ENCODE data around the gene PKD1L1.

The PKD1L1 gene

DNA sequence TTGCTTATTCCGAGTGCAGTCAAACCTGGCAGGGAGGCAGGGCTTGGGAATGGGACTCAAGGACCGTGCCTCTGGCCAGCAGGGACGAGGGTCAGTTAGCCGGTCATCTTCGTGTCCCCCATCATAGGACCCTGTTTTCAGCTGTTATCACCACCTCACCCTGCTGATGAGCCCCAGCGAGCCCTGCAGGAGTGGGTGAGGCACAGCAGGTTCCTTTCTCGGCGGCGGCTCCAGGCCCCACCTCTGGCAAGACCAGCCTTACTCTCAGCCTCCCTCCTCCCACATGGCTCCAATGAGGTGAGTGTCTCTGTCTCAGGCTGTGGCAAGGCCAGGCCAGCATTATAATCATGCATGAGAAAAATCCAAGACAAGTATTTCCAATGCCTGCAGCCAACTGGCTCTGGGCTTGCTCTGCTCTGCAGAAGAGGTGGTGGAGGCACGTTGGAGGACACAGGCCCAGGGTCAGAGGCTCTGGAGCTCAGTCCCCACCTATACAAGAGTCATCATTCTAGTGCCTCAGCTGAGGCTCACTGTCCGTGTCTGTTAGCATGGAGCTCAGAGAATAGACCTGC is 15.7 kb downstream of the PKD1L1 start:
- TF ChIP-seq TCF12 (IDR thresholded peaks at IDR 0.05; ENCODE audit: low read depth) (no peak), CEBPB (IDR thresholded peaks at IDR 0.05) (no peak), RAD21 (IDR thresholded peaks at IDR 0.05; ENCODE audit: low read depth) (no peak), TAF1 (IDR thresholded peaks at IDR 0.05; ENCODE audit: low read depth) (no peak), CREB1 (IDR thresholded peaks at IDR 0.05; ENCODE audit: low read depth) (no peak), YY1 (IDR thresholded peaks at IDR 0.05; ENCODE audit: low read depth) (no peak), EGR1 (IDR thresholded peaks at IDR 0.05) (no peak), EP300 (IDR thresholded peaks at IDR 0.05; ENCODE audit: borderline replicate concordance) (no peak), TEAD4 (IDR thresholded peaks at IDR 0.05) (no peak), FOXM1 (IDR thresholded peaks at IDR 0.05; ENCODE audit: borderline replicate concordance, low read depth) (no peak)
- TF ChIP-seq, protein P1, sequence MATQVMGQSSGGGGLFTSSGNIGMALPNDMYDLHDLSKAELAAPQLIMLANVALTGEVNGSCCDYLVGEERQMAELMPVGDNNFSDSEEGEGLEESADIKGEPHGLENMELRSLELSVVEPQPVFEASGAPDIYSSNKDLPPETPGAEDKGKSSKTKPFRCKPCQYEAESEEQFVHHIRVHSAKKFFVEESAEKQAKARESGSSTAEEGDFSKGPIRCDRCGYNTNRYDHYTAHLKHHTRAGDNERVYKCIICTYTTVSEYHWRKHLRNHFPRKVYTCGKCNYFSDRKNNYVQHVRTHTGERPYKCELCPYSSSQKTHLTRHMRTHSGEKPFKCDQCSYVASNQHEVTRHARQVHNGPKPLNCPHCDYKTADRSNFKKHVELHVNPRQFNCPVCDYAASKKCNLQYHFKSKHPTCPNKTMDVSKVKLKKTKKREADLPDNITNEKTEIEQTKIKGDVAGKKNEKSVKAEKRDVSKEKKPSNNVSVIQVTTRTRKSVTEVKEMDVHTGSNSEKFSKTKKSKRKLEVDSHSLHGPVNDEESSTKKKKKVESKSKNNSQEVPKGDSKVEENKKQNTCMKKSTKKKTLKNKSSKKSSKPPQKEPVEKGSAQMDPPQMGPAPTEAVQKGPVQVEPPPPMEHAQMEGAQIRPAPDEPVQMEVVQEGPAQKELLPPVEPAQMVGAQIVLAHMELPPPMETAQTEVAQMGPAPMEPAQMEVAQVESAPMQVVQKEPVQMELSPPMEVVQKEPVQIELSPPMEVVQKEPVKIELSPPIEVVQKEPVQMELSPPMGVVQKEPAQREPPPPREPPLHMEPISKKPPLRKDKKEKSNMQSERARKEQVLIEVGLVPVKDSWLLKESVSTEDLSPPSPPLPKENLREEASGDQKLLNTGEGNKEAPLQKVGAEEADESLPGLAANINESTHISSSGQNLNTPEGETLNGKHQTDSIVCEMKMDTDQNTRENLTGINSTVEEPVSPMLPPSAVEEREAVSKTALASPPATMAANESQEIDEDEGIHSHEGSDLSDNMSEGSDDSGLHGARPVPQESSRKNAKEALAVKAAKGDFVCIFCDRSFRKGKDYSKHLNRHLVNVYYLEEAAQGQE (IDR thresholded peaks at IDR 0.05; ENCODE audit: low read depth) = no peak
- TF ChIP-seq, protein P2, sequence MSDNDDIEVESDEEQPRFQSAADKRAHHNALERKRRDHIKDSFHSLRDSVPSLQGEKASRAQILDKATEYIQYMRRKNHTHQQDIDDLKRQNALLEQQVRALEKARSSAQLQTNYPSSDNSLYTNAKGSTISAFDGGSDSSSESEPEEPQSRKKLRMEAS (IDR thresholded peaks at IDR 0.05) = no peak

- no peak for TF ChIP-seq YY1 (IDR thresholded peaks at IDR 0.05; ENCODE audit: low read depth)
- no peak for TF ChIP-seq TEAD4 (IDR thresholded peaks at IDR 0.05)
- no peak for TF ChIP-seq CEBPB (IDR thresholded peaks at IDR 0.05)
- no peak for TF ChIP-seq EP300 (IDR thresholded peaks at IDR 0.05; ENCODE audit: borderline replicate concordance)
- no peak for TF ChIP-seq EGR1 (IDR thresholded peaks at IDR 0.05)
- TF ChIP-seq, protein P3, sequence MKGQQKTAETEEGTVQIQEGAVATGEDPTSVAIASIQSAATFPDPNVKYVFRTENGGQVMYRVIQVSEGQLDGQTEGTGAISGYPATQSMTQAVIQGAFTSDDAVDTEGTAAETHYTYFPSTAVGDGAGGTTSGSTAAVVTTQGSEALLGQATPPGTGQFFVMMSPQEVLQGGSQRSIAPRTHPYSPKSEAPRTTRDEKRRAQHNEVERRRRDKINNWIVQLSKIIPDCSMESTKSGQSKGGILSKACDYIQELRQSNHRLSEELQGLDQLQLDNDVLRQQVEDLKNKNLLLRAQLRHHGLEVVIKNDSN (IDR thresholded peaks at IDR 0.05) = no peak
- no peak for TF ChIP-seq ZBTB7A (IDR thresholded peaks at IDR 0.05; ENCODE audit: low read depth)
These were observed 16.2 kb downstream of the PKD1L1 start for GRCh38 chr7:47932016-47932415.

- TF ChIP-seq CREB1 (IDR thresholded peaks at IDR 0.05; ENCODE audit: low read depth) = no peak
- no peak for TF ChIP-seq YY1 (IDR thresholded peaks at IDR 0.05; ENCODE audit: low read depth)
- TF ChIP-seq, protein P3 (IDR thresholded peaks at IDR 0.05) = no peak
- no peak for TF ChIP-seq EP300 (IDR thresholded peaks at IDR 0.05; ENCODE audit: borderline replicate concordance)
- TF ChIP-seq ZBTB7A (IDR thresholded peaks at IDR 0.05; ENCODE audit: low read depth) = no peak
- TF ChIP-seq EGR1 (IDR thresholded peaks at IDR 0.05) = no peak
- no peak for TF ChIP-seq RAD21 (IDR thresholded peaks at IDR 0.05; ENCODE audit: low read depth)
- no peak for TF ChIP-seq NFIC (IDR thresholded peaks at IDR 0.05)
- TF ChIP-seq, protein P1 (IDR thresholded peaks at IDR 0.05; ENCODE audit: low read depth) = no peak
- TF ChIP-seq TEAD4 (IDR thresholded peaks at IDR 0.05) = no peak
- TF ChIP-seq CEBPB (IDR thresholded peaks at IDR 0.05) = no peak
- TF ChIP-seq, protein P2 (IDR thresholded peaks at IDR 0.05) = no peak
- no peak for TF ChIP-seq TAF1 (IDR thresholded peaks at IDR 0.05; ENCODE audit: low read depth)
These were observed 17.0 kb downstream of the PKD1L1 start for GRCh38 chr7:47931005-47932004.

DNA sequence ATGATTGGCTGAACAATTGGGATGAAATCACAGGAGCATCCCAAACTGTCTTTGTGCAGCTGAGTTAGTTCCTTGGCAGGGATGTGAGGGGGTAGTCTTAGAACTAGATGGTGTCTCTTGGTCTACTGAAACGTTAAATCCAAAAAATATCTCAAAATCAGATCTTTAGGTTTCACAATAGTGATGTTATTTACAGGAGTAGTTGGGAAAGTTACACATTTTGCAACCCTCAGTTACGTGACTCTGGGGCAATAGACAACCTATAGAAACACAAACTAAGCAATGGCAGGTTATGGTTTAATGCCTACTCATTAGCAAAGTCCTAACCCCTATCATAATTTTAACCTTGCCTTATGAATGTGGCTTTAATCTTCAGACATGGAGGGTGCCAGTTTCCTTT is 24.0 kb downstream of the PKD1L1 start:
- TF ChIP-seq, protein P3 (IDR thresholded peaks at IDR 0.05) = no peak
- TF ChIP-seq, protein P2 (IDR thresholded peaks at IDR 0.05) = no peak
- TF ChIP-seq TEAD4 (IDR thresholded peaks at IDR 0.05) (no peak), RAD21 (IDR thresholded peaks at IDR 0.05; ENCODE audit: low read depth) (no peak)

GRCh38 chr7:47915616-47915976 is 32.7 kb downstream of the PKD1L1 start:
- TF ChIP-seq YY1 (IDR thresholded peaks at IDR 0.05; ENCODE audit: low read depth) = no peak
- no peak for TF ChIP-seq CEBPB (IDR thresholded peaks at IDR 0.05)
- no peak for TF ChIP-seq EGR1 (IDR thresholded peaks at IDR 0.05)
- TF ChIP-seq, protein P2 (IDR thresholded peaks at IDR 0.05) = no peak
- TF ChIP-seq TEAD4 (IDR thresholded peaks at IDR 0.05) = no peak
- TF ChIP-seq, protein P1 (IDR thresholded peaks at IDR 0.05; ENCODE audit: low read depth) = no peak
- TF ChIP-seq EP300 (IDR thresholded peaks at IDR 0.05; ENCODE audit: borderline replicate concordance) = no peak
- no peak for TF ChIP-seq ZBTB7A (IDR thresholded peaks at IDR 0.05; ENCODE audit: low read depth)
